ENCODE results near the gene CHD9. TPM values are rescaled to one million over a fixed set of nuclear protein-coding genes. Genes with fewer than 3 reads are reported as not detected.
"Not testable (repeated sequence)": the region's sequence is repeated elsewhere in the genome, so short reads cannot be mapped to it uniquely, and the experiment has no call there.

CHD9 gene, protein sequence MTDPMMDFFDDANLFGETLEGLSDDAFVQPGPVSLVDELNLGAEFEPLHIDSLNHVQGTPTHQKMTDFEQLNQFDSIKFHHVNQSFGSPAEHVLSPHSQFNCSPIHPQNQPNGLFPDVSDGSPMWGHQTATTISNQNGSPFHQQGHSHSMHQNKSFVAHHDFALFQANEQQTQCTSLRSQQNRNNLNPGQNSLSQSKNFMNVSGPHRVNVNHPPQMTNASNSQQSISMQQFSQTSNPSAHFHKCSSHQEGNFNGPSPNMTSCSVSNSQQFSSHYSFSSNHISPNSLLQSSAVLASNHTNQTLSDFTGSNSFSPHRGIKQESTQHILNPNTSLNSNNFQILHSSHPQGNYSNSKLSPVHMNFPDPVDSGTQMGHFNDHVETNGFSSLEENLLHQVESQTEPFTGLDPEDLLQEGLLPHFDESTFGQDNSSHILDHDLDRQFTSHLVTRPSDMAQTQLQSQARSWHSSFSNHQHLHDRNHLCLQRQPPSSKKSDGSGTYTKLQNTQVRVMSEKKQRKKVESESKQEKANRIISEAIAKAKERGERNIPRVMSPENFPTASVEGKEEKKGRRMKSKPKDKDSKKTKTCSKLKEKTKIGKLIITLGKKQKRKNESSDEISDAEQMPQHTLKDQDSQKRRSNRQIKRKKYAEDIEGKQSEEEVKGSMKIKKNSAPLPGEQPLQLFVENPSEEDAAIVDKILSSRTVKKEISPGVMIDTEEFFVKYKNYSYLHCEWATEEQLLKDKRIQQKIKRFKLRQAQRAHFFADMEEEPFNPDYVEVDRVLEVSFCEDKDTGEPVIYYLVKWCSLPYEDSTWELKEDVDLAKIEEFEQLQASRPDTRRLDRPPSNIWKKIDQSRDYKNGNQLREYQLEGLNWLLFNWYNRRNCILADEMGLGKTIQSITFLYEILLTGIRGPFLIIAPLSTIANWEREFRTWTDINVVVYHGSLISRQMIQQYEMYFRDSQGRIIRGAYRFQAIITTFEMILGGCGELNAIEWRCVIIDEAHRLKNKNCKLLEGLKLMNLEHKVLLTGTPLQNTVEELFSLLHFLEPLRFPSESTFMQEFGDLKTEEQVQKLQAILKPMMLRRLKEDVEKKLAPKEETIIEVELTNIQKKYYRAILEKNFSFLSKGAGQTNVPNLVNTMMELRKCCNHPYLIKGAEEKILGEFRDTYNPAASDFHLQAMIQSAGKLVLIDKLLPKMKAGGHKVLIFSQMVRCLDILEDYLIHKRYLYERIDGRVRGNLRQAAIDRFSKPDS (N-terminal part only)
- 126 TPM for total RNA-seq

DNA sequence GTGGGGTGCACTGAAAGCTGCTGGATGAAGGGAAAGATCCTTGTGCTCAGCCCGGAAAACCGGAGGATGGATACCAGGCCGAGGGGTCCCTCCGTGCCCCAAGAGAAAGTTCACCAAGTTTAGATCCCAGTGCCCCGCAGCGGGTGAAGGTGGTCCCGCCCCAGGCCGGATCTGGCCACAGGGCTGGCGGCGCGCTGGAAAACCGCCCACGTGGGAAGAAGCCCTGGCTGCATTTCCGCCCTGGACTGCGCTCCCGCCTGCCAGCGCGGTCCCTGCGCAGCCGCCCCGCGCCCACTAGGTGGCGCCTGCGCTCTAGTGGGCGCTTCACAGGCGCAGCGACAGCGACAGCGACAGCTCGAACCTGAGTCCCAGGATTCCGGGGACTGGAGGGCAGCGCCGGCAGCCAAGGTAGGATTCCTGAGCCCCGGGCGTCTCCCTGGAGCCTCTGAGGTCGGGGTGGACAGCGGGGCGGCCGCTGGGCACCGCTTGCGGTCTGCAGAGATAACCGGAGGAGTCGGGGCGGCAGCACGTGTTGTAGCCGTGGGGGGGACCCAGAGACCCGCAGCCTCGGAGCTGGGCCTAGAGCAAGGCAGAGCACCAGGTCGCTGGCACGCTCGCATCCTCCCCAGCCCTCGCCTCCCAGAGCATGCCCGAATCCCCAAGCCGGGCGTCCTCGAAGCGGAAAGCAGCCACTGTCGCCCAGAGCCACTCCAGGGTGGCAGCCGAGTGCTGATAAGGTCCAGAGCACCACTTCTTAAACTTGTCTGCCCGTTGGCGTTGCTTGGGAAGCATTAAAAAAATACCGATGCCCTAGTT, at the start of gene CHD9:
Gene CHD9 (plus strand): TSS at position 322 of the 816 bp plus-strand sequence. CDS start 101,099 bp downstream, outside the sequence.
- peak; percentile 94 for DNase-seq

DNA sequence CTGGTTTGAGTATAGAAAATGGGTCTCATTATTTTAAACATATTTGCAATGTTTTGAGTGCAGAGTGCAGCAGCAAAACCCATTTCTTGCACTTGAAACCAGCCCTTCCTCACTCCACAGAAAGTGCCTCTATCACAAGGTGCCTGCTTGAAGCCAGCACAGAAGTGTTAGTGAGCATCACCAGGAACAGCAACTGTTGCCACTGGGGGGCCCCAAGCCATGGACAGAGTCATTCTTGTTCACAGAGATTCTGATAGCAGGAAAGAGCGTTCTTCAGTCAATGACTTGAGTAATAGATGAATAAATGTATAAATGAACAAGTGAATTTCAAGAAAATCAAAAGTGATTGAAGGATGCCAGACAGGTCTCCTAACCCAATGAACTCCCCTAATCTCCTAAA, 47.7 kb upstream of the CHD9 start:
- no peak for DNase-seq

DNA sequence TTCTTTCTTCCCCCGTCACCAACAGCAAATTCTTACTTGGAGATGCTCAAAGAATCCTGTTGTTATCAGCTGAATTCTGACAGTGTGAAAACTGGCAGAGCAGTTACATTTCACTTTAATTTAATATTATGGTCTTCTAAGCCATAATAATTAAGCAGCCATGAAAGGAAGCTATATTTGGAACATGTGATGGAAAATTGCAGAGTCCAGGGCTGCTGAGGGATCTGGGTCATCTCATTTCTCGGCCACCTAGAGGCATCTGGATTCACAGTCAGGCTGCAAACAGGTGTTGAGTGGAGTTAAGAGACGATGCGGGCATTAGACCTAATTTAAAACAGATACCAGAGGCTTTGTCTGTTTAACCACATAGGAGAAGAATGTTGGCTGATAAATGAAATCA, 40.5 kb upstream of the CHD9 start:
- DNase-seq, result peak; percentile 14

DNA sequence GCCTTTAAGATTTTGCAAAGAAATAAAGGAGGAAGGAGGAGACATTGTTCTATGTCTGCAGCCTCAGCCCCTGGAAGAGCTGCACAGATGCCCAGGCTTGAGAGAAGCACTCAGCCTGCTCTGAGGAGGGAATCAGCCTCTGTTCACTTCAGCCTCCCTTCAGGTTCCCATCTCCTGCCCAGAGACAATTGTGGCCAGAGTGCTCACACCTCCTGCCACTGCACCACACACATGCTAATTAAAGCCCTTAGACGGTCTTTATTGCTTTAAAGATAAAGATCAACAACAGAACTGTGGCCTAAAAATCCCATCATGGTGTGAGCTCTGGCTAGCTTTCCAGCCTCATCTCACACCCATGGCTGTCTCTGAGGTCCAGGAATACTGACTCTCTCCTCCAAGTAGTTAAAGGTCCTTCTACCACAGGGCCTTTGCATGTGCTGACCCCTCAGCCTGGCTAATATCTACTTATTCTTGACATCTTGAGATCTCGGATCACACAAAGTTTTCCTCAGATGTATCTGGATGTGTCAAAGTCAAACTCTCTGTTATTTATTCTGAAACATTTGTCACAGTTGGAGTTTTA, 35.9 kb upstream of the CHD9 start:
- DNase-seq, result no peak

DNA sequence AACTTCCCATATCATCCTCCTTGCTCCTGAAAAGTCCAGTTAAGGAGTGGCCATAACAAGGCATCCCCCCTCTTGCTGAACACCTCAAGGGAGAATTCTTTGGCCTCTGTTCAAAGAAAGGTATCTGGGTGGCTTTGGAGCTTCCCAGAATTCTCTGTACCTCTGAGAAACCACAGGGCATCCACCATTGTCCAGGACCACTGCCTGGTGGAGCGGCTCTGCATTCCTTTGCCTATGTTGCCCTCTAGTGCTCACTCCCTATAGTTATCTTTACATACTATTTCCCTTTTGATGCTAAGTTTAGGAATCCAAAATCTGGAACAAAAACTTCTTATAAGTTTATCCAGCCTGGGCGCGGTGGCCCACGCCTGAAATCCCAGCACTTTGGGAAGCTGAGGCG, 32.4 kb upstream of the CHD9 start:
- DNase-seq, result peak; percentile 84

DNA sequence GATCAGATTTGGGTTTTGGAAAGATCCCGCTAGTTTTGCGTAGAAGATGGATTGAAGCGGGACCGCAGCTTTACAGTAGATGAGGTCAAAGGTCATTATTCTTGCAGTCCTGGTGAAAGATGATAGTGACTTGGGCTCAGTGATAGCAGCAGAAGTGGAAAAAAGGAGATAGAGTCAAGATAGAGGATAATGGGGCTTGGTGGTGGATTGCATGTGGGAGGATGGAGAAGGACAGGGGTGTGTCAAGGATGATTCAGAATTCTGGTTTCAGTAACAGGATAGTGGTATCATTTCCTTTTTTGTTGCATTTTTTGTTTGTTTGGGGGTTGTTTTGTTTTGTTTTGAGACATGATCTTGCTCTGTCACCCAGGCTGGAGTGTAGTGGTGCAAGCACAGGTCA, 30.7 kb upstream of the CHD9 start:
- DNase-seq, result no peak

DNA sequence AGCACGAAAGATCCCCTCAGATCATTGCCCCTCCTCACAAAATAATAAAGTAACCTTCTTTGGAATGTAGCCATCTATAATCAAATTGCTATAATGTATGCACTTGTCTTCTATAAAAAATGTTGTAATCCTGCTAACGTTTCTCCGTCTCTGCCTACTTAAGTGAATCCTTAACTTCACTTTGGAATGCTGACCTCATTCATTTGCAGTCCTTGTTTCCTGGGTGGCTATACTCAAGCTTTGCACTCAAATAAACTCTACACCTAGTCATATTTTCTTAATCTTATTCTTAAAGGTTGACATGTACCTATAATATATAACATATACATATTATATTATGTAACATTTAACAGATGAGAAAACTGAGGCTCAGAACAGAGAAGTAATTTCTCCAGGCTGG, 24.8 kb upstream of the CHD9 start:
- DNase-seq, result no peak

DNA sequence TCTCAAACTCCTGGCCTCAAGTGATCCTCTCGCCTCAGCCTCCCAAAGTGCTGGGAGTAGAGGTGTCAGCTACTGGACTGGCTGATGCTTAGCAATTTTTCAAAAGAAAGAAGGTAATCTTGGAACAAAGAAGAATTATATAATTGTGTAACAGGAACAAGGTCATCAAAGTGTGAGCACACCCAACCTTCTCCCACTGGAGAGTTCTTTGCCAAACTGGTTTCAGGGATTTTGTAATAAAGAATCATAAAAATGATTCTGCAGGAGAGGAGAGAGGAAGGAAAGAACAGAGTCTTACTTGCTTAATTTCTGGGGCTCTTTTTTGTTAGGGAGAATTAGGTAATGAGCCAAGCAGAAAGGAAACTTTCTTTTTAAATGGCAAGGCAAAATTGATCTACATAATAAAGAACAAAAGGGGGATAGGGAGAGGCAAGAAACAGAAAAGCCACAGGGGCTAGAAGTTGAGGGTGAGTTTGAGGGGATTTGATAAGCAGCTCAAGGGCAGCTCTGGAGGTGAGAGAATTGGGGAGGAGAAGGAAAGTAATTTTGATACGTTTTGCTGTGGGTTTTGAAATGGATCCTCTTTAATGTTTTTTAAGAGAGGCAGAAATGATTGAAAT, 23.4 kb upstream of the CHD9 start:
- DNase-seq, result no peak

DNA sequence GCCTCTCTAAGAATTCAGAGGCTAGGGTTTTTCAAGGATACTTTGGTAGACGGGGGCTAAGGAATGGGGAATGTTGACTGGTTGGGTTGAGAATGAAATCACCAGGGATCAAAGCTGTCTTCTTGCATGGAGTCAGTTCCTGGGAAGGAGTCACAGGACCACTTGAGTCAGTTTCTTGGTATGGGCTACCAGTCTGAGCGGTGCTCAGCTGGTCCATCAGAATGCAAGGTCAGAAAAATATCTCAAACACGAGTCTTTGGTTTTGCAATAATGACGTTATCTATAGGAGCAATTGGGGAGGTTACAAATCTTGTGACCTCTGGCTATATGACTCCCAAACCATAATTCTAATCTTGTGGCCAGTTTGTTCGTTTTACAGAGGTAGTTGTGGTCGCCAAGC, 20.5 kb upstream of the CHD9 start:
- no peak for DNase-seq

DNA sequence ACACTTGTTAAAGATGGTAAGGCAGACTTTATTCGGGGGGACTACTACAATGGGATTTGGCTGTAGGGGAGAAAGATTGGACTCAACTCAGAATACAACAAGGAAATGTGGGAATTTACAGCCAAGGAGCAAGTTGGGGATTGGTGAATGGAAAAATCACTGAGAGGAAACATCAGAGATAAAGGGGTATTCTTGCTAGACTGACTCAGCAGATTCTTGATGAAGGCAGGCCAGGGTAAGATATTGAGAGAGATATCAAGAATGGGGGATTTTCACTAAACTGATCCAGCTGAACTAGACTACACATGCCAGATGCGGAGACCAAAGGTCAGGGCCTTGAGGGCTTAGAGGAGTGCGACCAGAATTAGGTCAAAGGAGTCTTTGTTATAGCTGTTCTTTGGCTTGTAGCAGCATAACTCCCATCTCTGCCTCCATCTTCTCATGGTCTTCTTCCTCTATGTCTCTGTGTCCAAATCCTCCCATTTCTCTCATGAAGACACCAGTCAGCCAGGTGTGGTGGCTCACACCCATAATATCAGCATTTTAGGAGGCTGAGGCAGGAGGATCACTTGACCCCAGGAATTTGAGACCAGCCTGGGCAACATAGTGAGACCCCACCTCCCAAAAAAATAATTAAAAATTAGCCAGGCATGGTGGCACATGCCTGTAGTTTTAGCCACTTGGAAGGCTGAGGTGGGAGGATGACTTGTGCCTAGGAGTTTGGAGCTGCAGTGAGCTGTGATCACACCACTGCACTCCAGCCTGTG, 19.4 kb upstream of the CHD9 start:
- no peak for DNase-seq

DNA sequence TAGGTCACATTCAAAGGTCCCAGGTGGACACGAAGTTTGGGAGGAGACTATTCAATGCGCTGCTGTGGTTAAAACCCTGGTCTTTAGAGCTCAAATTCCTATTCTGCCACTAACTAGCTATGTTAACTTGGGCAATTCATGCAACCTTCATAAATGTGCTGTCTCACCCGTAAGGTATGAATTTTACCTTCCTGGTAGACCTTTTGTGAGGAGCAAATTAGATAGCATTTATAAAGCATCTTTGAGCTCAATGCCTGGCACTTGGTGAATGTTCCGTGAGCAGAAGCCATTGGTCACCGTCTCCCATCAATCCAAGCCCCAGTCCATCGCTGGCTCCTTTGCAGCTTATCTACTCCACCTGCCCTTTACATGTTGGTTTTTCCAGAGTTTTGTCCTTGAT, 18.7 kb upstream of the CHD9 start:
- DNase-seq, result no peak

DNA sequence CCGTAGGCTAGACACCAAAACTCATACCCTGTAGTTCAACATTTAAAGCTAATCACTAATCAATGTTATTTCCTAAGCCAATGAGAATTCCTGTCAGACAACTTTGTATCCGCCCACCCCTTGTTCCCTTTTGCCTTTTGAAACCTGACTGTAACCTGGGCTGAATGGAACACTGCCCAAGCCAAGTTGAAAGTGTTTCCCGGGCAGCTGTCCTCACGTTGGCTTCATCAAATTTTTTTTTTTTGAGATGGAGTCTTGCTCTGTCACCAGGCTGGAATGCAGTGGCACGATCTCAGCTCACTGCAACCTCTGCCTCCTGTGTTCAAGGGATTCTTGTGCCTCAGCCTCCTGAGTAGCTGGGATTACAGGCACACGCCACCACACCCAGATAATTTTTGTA, 18.1 kb upstream of the CHD9 start:
- DNase-seq, result not testable (repeated sequence)

DNA sequence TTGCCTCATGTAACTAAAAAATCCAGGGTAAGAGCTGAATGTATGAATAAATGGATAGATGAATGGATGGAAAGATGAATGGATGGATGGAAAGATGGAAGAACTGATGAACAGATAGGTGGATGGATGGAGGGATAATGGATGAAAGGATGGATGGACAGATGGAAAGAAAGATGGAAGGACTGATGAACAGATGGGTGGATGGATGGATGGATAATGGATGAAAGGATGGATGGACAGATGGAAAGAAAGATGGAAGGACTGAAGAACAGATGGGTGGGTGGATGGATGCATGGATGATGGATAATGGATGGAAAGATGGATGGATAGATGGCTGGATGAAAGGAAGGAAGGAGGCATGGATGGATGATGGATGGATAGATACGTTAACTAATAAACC, 14.0 kb upstream of the CHD9 start:
- no peak for DNase-seq

DNA sequence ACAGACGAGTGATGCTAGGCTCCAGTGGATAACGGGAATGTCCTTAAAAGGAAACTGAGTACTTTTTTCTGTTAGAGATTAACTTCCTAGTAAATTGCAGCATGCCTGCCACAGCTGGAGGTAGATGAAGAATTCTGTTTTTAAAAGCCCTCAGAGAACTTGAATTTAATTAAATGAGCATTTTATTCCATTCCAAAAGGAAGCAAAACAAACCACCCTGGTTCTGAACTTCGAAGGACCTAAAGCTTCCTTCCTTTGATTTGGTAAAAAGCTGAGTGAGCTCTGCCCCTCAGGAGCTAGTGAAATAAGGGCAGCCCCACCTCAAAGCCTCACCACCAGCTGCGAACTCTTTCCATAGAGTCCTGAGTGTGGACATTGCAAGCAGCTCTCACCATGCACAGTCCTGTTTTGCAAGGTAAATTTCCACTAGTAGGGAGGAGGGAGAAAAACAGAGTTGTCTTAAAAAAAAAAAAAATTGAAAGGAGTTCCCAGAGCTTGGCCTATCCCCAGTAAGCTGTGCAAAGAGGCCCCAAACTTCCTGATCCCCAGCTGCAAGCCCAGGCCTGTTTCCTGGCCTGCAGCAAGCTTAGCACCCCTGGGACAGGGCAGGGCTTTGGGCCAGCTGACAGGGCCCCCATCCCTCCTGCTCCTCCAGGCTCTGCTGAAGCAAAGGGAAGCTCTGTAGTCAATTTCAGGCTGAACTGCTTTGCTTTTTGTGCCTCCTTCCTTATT, 13.3 kb upstream of the CHD9 start:
- peak; percentile 95 for DNase-seq

DNA sequence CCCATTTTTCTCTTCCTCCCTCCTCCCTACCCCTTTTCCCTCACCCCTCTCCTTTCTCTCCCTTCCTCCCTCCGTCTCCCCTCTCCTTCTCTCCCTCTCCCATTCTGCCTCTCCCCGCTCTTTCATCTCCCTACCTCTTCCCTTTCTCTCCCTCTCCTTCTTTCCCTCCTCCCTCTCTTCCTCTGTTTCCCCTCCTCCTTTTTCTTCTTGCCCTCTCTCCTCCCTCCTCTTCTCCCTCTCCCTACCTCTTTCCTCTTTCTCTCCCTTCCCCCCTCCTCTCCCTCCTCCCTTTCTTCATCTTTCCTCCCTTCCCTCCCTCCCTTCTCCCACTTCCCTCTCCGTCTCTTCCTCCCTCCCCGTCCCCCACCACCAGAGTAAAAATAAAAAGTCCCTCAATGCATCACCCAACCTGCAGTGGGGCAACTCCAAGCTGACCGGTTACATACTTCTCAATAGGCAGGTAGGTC, 12.5 kb upstream of the CHD9 start:
- no peak for DNase-seq

DNA sequence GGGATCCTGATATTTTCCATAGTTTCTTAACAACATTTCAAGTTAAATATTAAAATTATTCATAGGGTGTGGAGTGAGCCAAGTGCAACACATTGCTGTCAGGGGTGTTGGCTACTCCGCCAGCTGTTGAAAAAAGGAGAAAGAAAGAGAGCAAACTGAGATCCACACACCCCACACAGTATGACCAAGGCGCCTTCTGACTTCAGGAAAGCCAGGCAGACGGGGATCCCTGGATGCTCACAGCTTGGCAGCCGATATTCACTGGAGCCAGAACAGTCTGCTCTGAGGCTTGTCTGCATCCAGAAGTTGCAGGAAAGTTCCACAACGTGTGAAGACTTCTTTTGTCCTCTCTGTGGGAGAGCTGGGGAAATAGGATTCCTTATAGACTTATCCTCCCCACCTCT, 11.4 kb upstream of the CHD9 start:
- peak; percentile 75 for DNase-seq

DNA sequence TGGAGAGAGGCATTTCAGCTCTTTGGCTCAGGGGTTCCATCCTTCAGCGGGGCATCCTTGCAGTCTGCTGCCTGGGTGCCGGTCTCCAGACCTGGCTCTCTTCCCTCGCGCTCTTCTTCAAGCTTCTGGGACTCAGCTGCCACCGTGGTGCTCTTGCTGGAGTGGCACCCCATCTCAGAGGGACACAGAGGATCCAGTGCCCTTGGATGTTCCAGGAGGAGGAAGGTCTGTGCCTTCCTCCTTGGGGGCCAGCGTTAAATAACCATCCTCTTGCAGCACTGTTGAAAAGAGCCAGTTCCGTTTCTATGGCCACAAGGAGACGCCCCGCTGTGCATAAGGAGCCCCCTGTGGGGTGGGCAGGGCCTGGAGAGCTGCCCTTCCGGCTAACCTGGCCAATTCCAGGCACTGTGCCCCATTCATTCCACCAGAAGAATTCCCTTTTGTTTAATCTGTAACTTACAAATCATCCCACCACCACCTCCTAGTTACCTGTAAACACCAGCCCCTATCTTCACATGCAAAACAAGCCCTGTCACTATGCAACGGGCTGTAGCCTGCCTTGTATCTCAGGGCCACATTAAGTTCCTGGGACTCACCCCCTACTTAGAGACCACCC, 10.7 kb upstream of the CHD9 start:
- peak; percentile 46 for DNase-seq

DNA sequence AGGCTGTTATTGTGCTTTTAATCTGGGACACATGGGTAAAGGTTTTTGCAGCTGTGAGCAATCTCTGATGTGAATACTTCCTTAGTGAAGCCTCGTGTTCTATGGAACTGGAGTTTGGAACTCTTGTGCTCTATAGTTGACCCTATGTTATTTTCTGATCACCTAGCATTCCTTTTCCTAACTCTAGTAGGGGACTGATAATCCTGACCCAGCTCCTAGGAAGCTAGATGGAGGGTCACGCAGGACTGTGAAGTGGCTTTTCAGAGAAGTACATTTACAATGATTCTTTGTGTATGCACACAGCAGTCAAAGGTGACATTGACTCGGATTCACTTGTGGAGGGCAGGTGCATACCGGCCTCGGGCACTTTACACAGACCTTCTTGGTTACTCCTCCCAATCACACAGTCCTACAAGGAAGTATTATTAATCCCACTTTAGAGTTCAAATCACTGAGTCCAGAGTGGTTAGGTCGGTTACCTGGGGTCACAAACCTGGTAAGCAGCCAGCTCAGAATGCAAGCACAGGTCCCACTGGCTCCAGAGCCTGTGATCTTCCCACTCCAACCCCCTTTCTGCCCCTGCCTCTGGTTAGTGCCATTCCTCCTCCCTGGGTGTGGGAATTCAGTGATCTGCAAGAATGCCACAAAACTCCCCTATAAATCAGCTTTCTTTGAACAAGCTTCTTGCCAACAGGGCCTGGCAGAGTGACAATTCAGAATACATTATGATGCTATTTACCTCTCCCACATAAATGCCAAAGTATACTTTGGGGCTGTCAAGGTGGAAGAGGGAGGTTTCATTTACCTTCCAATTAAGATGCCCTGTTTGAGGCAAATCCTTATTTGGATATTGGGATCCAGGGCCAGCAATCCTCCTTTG, 9.2 kb upstream of the CHD9 start:
- DNase-seq, result peak; percentile 55
